K562 (cell line): ENCODE measurements around the gene PRRG1. TPM values are rescaled to one million over a fixed set of nuclear protein-coding genes. Genes with fewer than 3 reads are reported as not detected.

Source experiments
- ATAC-seq: fragments of 200-7000 bp; cut with Tn5 transposase; 3 replicates; pipeline ENCODE4 v1.9.1; 2020; ENCODE audit warnings: moderate library complexity
- BruUV-seq: library from RNA; stranded (reverse); fragments of 400-500 nt; replicated peaks from 2 replicates; lab custom pipeline; 2021; lab: Mats Ljungman, UMichigan
- CTCF ChIA-PET: fragments of 300-600 bp; formaldehyde crosslinking; extraction: SDS; loops from one replicate; lab custom pipeline; 2021; ENCODE audit warnings: low intra/inter-chr PET ratio; lab: Yijun Ruan, JAX
- POLR2A ChIA-PET: fragments of 300-600, 350-650 bp; sonication (Branson Sonifier 250); formaldehyde crosslinking; extraction: SDS; loops from one replicate; lab custom pipeline; 2021; ENCODE audit warnings: antibody characterized with exemption, inconsistent platforms; lab: Yijun Ruan, JAX
- DNase-seq, 4 experiments: peaks; one replicate each; pipeline versions ENCODE4 v3.0.0 to v3.0.0-alpha.2; 2011 to 2018; ENCODE audit warnings: low spot score in 3 of 4, mixed read lengths in 3 of 4; ENCODE audit errors: extremely low read depth in 1 of 4
- FAIRE-seq: peaks from 2 replicates; lab custom pipeline; 2011; peaks lifted over from hg19 to GRCh38; lab: Jason Lieb, UNC
- H2AFZ ChIP-seq: 2 replicates; pipeline ENCODE4 v1.6.0; 2011; ENCODE audit warnings: low read depth, low read length, control low read depth, inconsistent platforms
- H3K27ac ChIP-seq: fragments of 200-600 bp; 3 replicates; pipeline ENCODE4 v1.8.0; 2011; ENCODE audit warnings: low read depth, mild to moderate bottlenecking, control low read depth, inconsistent platforms, low read length, moderate library complexity, mixed read lengths; ENCODE audit errors: extremely low read depth
- H3K27me3 ChIP-seq, 2 experiments: fragments of 300-600 bp in 1 of 2; 2 replicates in 1 of 2; 3 replicates in 1 of 2; pipeline versions ENCODE4 v1.6.0 to v1.8.0; 2011; ENCODE audit warnings: inconsistent platforms in 2 of 2, low read length in 2 of 2, mild to moderate bottlenecking in 1 of 2, mixed read lengths in 1 of 2, moderate library complexity in 1 of 2; ENCODE audit not compliant: control insufficient read depth in 2 of 2, insufficient read depth in 2 of 2
- H3K36me3 ChIP-seq: fragments of 300-600 bp; 3 replicates; pipeline ENCODE4 v1.8.0; 2011; ENCODE audit warnings: mild to moderate bottlenecking, low read length, inconsistent platforms; ENCODE audit not compliant: control insufficient read depth, insufficient read depth
- H3K4me1 ChIP-seq, 2 experiments: fragments of 200-600 bp in 1 of 2; replicated peaks in 1 of 2; 2 replicates in 1 of 2; 3 replicates in 1 of 2; pipeline versions ENCODE4 v1.5.1 to v1.8.0; 2011; ENCODE audit warnings: inconsistent platforms in 2 of 2, low read length in 2 of 2, mild to moderate bottlenecking in 1 of 2, mixed read lengths in 1 of 2, moderate library complexity in 1 of 2; ENCODE audit not compliant: control insufficient read depth in 2 of 2, insufficient read depth in 2 of 2
- H3K4me2 ChIP-seq: 2 replicates; pipeline ENCODE4 v1.6.1; 2011; ENCODE audit warnings: low read length, control low read depth, inconsistent platforms, mixed read lengths; ENCODE audit not compliant: insufficient read depth
- H3K4me3 ChIP-seq: fragments of 200-600 bp; sonication (generic), shearing (Covaris generic); 2 replicates; pipeline ENCODE4 v1.5.1; 2016; ENCODE audit warnings: control low read depth, inconsistent platforms
- H3K79me2 ChIP-seq: fragments of 200-600 bp; 3 replicates; pipeline ENCODE4 v1.8.0; 2011; ENCODE audit warnings: low read length, inconsistent platforms; ENCODE audit not compliant: control insufficient read depth, insufficient read depth
- H3K9ac ChIP-seq, 2 experiments: 2 replicates each; pipeline versions ENCODE4 v1.6.0 to v1.6.1; 2011; ENCODE audit warnings: low read depth in 2 of 2, low read length in 2 of 2, control low read depth in 1 of 2, inconsistent platforms in 1 of 2, mild to moderate bottlenecking in 1 of 2, mixed read lengths in 1 of 2; ENCODE audit not compliant: insufficient read depth in 1 of 2
- H3K9me1 ChIP-seq: one replicate; pipeline ENCODE4 v1.6.0; 2011; ENCODE audit warnings: inconsistent platforms, mild to moderate bottlenecking, low read length, moderate library complexity; ENCODE audit not compliant: control insufficient read depth, insufficient read depth
- H3K9me3 ChIP-seq: replicated peaks from 2 replicates; pipeline ENCODE4 v1.5.1; 2011; ENCODE audit warnings: low read depth, low read length, inconsistent platforms; ENCODE audit not compliant: control insufficient read depth, insufficient read depth
- H4K20me1 ChIP-seq: replicated peaks from 2 replicates; pipeline ENCODE4 v1.6.1; 2011; ENCODE audit warnings: low read length, inconsistent platforms, mixed read lengths; ENCODE audit not compliant: control insufficient read depth, insufficient read depth
- CREM ChIP-seq: IDR thresholded peaks from 2 replicates; pipeline ENCODE4 v1.6.1; 2014; ENCODE audit warnings: antibody characterized with exemption, low read depth
- ELF2 ChIP-seq: fragments of 250-450 bp; sonication (Bioruptor Pico); IDR thresholded peaks from 2 replicates; pipeline ENCODE4 v1.5.0; 2021; ENCODE audit warnings: mild to moderate bottlenecking
- HDAC8 ChIP-seq: fragments of 450-650 bp; IDR thresholded peaks from 2 replicates; pipeline ENCODE4 v1.6.1; 2016; ENCODE audit warnings: mild to moderate bottlenecking, missing genetic modification characterization, moderate library complexity, missing compliant biosample characterization
- IFI16 ChIP-seq: fragments of 250-450 bp; sonication (Bioruptor Pico); IDR thresholded peaks from 2 replicates; pipeline ENCODE4 v2.1.2; 2022; ENCODE audit warnings: mild to moderate bottlenecking, inconsistent platforms
- LCOR ChIP-seq: sonication (generic); formaldehyde crosslinking; IDR thresholded peaks from 2 replicates; pipeline ENCODE4 v1.8.0; 2022; ENCODE audit warnings: mild to moderate bottlenecking, missing genetic modification reagents
- MECOM ChIP-seq: fragments of 250-450 bp; sonication (Bioruptor Pico); IDR thresholded peaks from 2 replicates; pipeline ENCODE4 v1.8.0; 2022; ENCODE audit warnings: inconsistent platforms
- NCOR1 ChIP-seq: fragments of 450-650 bp; IDR thresholded peaks from 2 replicates; pipeline ENCODE4 v1.6.1; 2016; ENCODE audit warnings: mild to moderate bottlenecking, moderate library complexity
- NR2C1 ChIP-seq, 2 experiments: fragments of 450-650 bp; IDR thresholded peaks; 2 replicates each; pipeline ENCODE4 v1.6.1; 2017; ENCODE audit warnings: mild to moderate bottlenecking in 2 of 2, antibody characterized with exemption in 1 of 2, inconsistent platforms in 1 of 2, missing compliant biosample characterization in 1 of 2, missing genetic modification characterization in 1 of 2
- NUFIP1 ChIP-seq: fragments of 450-650 bp; IDR thresholded peaks from 2 replicates; pipeline ENCODE4 v1.6.1; 2018; ENCODE audit not compliant: partially characterized antibody
- SNRNP70 ChIP-seq: fragments of 200-400 bp; formaldehyde crosslinking; optimal IDR thresholded peaks from 2 replicates; pipeline ENCODE3; 2017; ENCODE audit warnings: low read depth, low read length
- ZBTB5 ChIP-seq: fragments of 450-650 bp; IDR thresholded peaks from 2 replicates; pipeline ENCODE4 v1.6.1; 2017; ENCODE audit warnings: antibody characterized with exemption
- ZNF277 ChIP-seq: fragments of 250-450 bp; sonication (Bioruptor Pico); IDR thresholded peaks from 2 replicates; pipeline ENCODE4 v1.8.0; 2022; ENCODE audit warnings: inconsistent platforms, mild to moderate bottlenecking, moderate library complexity, borderline replicate concordance
- ZNF589 ChIP-seq: fragments of 200-800 bp; sonication (Bioruptor generic); IDR thresholded peaks from 2 replicates; pipeline ENCODE4 v1.6.1; 2016; ENCODE audit warnings: low read depth, missing genetic modification characterization, missing compliant biosample characterization
- ZNF780A ChIP-seq: fragments of 250-450 bp; sonication (Bioruptor Pico); IDR thresholded peaks from 2 replicates; pipeline ENCODE4 v1.5.0; 2021; ENCODE audit warnings: mild to moderate bottlenecking
- WGBS: fragments of 100-300 bp; shearing (Covaris generic); methylation state at CpG from one replicate; pipeline ENCODE4 v1.1.6; 2016; ENCODE audit warnings: low coverage, mixed read lengths; ENCODE audit not compliant: insufficient coverage; ENCODE audit errors: missing lambda C conversion rate; 5-methylcytosine and 5-hydroxymethylcytosine counted together
- in situ Hi-C: fragments of 300-500 bp; cut with MboI; formaldehyde crosslinking; loops from 4 replicates; pipeline ENCODE4 v1.15.0; 2018; ENCODE audit warnings: inconsistent platforms, mixed read lengths
- intact Hi-C: fragments of 100-400 bp; cut with micrococcal nuclease; formaldehyde crosslinking; loops from 2 replicates; pipeline ENCODE4 v1.14.2; 2022
- polyA plus RNA-seq, 8 experiments: library from polyadenylated mRNA; depleted of rRNA in 4 of 8; stranded (reverse) in 5 of 8; unstranded in 3 of 8; fragments of >200 nt; fragmentation: Nextera tagmentation in 2 of 8; fragmentation: Illumina TruSeq in 1 of 8; extraction: Ambion mirVana in 2 of 8; extraction: Trizol in 1 of 8; gene quantifications; 2 replicates each; pipeline versions ENCODE4 v1.2.1 to v1.2.3, GENCODE V29; 2011 to 2014; ENCODE audit warnings: inconsistent platforms in 1 of 8, missing spikeins in 1 of 8
- total RNA-seq, 7 experiments: library from RNA; depleted of rRNA in 6 of 7; stranded (reverse); fragments of >200 nt in 6 of 7; fragmentation: Illumina TruSeq in 2 of 7; extraction: Trizol in 2 of 7; gene quantifications; 2 replicates each; pipeline versions ENCODE4 v1.2.1 to v1.2.3, GENCODE V29; 2011 to 2021; ENCODE audit warnings: low replicate concordance in 1 of 7
- TF ChIP-seq, protein P1 (sequence below): fragments of 250-450 bp; sonication (Bioruptor Pico); IDR thresholded peaks from 2 replicates; pipeline ENCODE4 v1.4.0; 2020; ENCODE audit warnings: mild to moderate bottlenecking, moderate library complexity, borderline replicate concordance
- TF ChIP-seq, protein P2 (sequence below): fragments of 450-650 bp; IDR thresholded peaks from 2 replicates; pipeline ENCODE4 v1.6.1; 2016; ENCODE audit warnings: missing biosample characterization, missing genetic modification characterization

PRRG1 gene
- total and polyA plus RNA-seq, 9 of the 15 experiments (the other 6 are each of a cell fraction or from before 2014, with no cell fraction given): 1.7 to 11.8 (median 4.2) TPM

- whole genome bisulfite sequencing: 38% methylated on average over 2 of the region's 2 CpGs
- Histone ChIP-seq H3K4me2 (no peak overlapping the region), H3K4me3 (no peak overlapping the region), H4K20me1 (no peaks in the 10 kb centered on the region), H3K36me3 (no peaks in the 10 kb centered on the region), H3K9me1 (no peaks in the 10 kb centered on the region), H3K79me2 (peaks cover 15% of the 10 kb centered on the region; the same call in 2 of the 3 replicates), H3K27me3 (no peaks in the 10 kb centered on the region), H3K9me3 (no peaks in the 10 kb centered on the region), H3K27ac (no peak overlapping the region), H2AFZ (no peak overlapping the region), H3K9ac (no peak overlapping the region), H3K4me1 (peaks cover 0 to 3% of the 10 kb centered on the region in 2 experiments; a peak in 1 of 5 replicates)
- intact Hi-C loops: no loop called here
- in situ Hi-C loops: no loop called here
- DNase-seq (no peak), ATAC-seq (no peak), FAIRE-seq (no peak)
- POLR2A ChIA-PET: no interaction called here
- CTCF ChIA-PET: no interaction called here
- no TSS peak for BruUV-seq
- TF ChIP-seq ZNF277 (CRISPR knock-in tag) (no peak), LCOR (CRISPR knock-in tag) (no peak), MECOM (CRISPR knock-in tag) (no peak), ZBTB5 (no peak), CREM (no peak), SNRNP70 (no peak), IFI16 (CRISPR knock-in tag) (no peak), ELF2 (no peak), ZNF780A (no peak), NUFIP1 (no peak), NR2C1 (IDR thresholded peaks at IDR 0.05) (no peak), NR2C1 (tag; IDR thresholded peaks at IDR 0.05) (no peak), ZNF589 (no peak), NCOR1 (no peak), HDAC8 (tag) (no peak)
- TF ChIP-seq, protein P1, sequence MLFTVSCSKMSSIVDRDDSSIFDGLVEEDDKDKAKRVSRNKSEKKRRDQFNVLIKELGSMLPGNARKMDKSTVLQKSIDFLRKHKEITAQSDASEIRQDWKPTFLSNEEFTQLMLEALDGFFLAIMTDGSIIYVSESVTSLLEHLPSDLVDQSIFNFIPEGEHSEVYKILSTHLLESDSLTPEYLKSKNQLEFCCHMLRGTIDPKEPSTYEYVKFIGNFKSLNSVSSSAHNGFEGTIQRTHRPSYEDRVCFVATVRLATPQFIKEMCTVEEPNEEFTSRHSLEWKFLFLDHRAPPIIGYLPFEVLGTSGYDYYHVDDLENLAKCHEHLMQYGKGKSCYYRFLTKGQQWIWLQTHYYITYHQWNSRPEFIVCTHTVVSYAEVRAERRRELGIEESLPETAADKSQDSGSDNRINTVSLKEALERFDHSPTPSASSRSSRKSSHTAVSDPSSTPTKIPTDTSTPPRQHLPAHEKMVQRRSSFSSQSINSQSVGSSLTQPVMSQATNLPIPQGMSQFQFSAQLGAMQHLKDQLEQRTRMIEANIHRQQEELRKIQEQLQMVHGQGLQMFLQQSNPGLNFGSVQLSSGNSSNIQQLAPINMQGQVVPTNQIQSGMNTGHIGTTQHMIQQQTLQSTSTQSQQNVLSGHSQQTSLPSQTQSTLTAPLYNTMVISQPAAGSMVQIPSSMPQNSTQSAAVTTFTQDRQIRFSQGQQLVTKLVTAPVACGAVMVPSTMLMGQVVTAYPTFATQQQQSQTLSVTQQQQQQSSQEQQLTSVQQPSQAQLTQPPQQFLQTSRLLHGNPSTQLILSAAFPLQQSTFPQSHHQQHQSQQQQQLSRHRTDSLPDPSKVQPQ (CRISPR knock-in tag): no peak
- TF ChIP-seq, protein P2, sequence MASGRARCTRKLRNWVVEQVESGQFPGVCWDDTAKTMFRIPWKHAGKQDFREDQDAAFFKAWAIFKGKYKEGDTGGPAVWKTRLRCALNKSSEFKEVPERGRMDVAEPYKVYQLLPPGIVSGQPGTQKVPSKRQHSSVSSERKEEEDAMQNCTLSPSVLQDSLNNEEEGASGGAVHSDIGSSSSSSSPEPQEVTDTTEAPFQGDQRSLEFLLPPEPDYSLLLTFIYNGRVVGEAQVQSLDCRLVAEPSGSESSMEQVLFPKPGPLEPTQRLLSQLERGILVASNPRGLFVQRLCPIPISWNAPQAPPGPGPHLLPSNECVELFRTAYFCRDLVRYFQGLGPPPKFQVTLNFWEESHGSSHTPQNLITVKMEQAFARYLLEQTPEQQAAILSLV (tag): no peak
Observed at GRCh38 chrX:37367946-37368345, 18.8 kb downstream of the PRRG1 start.
